Activated gamma-delta T cell (primary cell): Measurements from ENCODE around the gene ZNF419.

Experiments used
- DNase-seq: peaks from one replicate; lab custom pipeline; 2025; lab: John Stamatoyannopoulos, UW

Gene ZNF419

GRCh38 chr19:57537953-57538547 is 50.5 kb downstream of the ZNF419 start:
- no peak for DNase-seq
